ENCODE data around the gene CST1.

Gene CST1

DNA sequence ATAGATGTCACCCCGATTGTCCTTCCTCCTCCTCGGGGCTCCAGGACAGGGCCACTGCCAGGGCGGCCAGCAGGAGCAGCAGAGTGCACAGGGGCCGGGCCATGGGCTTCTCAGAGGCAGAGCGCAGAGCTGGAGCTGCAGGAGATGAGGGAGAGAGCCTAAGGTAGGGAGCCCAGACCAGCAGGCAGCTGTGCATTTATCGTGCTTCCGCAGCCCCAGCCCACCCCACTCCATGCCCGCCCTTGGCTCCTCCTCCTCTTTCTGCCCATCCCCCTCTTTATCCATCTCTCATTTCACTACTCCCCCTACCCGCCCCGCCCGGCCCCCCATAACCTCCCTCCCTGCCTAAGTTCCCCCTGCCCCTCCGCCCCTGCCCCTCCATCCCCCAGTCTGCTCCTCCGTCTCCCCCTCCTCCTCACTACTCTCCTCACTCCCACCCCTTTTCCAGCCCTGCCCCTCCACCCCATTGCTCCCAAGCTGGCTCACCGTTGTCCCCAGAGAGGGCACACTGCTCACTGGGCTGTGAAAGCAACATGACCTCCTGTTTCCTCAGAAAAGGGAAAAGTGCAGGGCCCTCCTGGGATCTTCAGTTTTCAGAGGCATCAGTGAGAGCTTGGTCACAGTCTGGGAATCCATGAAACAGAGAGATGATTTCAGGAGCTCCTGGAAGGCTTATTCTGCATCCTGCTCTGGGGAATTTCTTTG lies 25.5 kb upstream of the CST1 start:
- Histone ChIP-seq H3K4me1 (ENCODE audit: low read length) (no peaks in the 10 kb centered on the region), H4K20me1 (ENCODE audit: insufficient read depth, low read length) (no peaks in the 10 kb centered on the region), H3K9me3 (ENCODE audit: insufficient read depth, low read length) (no peaks in the 10 kb centered on the region), H3K9ac (ENCODE audit: low read length) (no peak overlapping the region), H2AFZ (ENCODE audit: low read depth, low read length) (no peak overlapping the region), H3K4me3 (ENCODE audit: low read length) (no peak overlapping the region), H3K27ac (ENCODE audit: low read length) (no peak overlapping the region), H3K36me3 (replicated peaks; ENCODE audit: low read depth, low read length) (no peaks in the 10 kb centered on the region), H3K27me3 (ENCODE audit: low read depth, low read length) (peaks cover 10% of the 10 kb centered on the region; the same call in 1 of the 2 replicates), H3K4me2 (ENCODE audit: low read length) (no peak overlapping the region), H3K79me2 (ENCODE audit: low read length) (no peaks in the 10 kb centered on the region)
- TF ChIP-seq, protein P1, sequence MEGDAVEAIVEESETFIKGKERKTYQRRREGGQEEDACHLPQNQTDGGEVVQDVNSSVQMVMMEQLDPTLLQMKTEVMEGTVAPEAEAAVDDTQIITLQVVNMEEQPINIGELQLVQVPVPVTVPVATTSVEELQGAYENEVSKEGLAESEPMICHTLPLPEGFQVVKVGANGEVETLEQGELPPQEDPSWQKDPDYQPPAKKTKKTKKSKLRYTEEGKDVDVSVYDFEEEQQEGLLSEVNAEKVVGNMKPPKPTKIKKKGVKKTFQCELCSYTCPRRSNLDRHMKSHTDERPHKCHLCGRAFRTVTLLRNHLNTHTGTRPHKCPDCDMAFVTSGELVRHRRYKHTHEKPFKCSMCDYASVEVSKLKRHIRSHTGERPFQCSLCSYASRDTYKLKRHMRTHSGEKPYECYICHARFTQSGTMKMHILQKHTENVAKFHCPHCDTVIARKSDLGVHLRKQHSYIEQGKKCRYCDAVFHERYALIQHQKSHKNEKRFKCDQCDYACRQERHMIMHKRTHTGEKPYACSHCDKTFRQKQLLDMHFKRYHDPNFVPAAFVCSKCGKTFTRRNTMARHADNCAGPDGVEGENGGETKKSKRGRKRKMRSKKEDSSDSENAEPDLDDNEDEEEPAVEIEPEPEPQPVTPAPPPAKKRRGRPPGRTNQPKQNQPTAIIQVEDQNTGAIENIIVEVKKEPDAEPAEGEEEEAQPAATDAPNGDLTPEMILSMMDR (IDR thresholded peaks at IDR 0.05; ENCODE audit: low read depth, low read length) = no peak
- no peak for TF ChIP-seq EZH2phosphoT487 (IDR thresholded peaks at IDR 0.05; ENCODE audit: low read depth)

DNA sequence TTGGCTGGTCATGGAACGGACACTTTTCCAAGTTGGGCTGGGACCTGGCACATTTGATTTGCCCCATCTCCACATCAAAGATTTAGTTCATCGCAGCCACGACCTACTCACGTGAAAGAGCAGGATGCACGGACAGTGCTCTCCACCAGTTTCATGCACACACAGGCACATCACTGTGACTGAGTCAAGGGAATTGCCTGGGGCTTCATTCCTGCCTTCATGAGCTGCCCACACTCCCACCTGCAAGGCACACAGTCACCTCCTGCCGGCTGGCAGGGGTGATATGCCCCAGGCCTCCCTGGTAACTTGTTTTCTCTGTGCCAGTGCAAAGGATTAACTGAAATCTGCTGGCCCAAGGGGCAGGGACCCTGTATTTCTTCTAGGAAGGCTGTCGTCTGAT lies 23.3 kb upstream of the CST1 start:
- TF ChIP-seq, protein P1 (IDR thresholded peaks at IDR 0.05; ENCODE audit: low read depth, low read length) = no peak
- no peak for TF ChIP-seq EZH2phosphoT487 (IDR thresholded peaks at IDR 0.05; ENCODE audit: low read depth)

DNA sequence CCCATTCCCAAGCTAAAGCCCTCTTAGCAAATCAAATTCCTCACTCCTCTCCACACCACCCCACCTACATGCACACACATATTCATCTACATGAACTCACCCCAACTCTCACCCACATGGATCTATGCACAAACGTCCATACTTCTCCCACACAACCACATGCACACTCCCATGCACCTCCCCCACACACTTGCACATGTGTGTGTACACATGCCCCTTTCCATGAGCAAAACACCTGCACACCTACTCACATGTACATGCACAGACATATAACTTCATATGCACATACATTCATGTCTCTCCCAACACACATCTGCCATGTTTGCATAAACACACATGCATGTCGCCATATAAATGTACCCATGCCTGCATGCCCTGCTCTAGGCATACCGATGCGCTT lies 22.8 kb upstream of the CST1 start:
- Histone ChIP-seq H2AFZ (ENCODE audit: low read depth, low read length) (no peak overlapping the region), H3K4me1 (ENCODE audit: low read length) (no peaks in the 10 kb centered on the region), H3K9me3 (ENCODE audit: insufficient read depth, low read length) (no peaks in the 10 kb centered on the region), H3K36me3 (replicated peaks; ENCODE audit: low read depth, low read length) (no peaks in the 10 kb centered on the region), H3K4me3 (ENCODE audit: low read length) (no peak overlapping the region), H3K27ac (ENCODE audit: low read length) (no peak overlapping the region), H3K27me3 (ENCODE audit: low read depth, low read length) (peaks cover 10% of the 10 kb centered on the region; the same call in 1 of the 2 replicates), H3K9ac (ENCODE audit: low read length) (no peak overlapping the region), H3K4me2 (ENCODE audit: low read length) (no peak overlapping the region), H3K79me2 (ENCODE audit: low read length) (no peaks in the 10 kb centered on the region), H4K20me1 (ENCODE audit: insufficient read depth, low read length) (no peaks in the 10 kb centered on the region)
- TF ChIP-seq, protein P1 (IDR thresholded peaks at IDR 0.05; ENCODE audit: low read depth, low read length) = no peak
- TF ChIP-seq EZH2phosphoT487 (IDR thresholded peaks at IDR 0.05; ENCODE audit: low read depth) = no peak

More for the DNA sequence above, 23.3 kb upstream of the CST1 start:
- Histone ChIP-seq H3K27ac (ENCODE audit: low read length) (no peak overlapping the region), H3K4me1 (ENCODE audit: low read length) (no peaks in the 10 kb centered on the region), H3K4me3 (ENCODE audit: low read length) (no peak overlapping the region), H3K9me3 (ENCODE audit: insufficient read depth, low read length) (no peaks in the 10 kb centered on the region), H2AFZ (ENCODE audit: low read depth, low read length) (no peak overlapping the region), H4K20me1 (ENCODE audit: insufficient read depth, low read length) (no peaks in the 10 kb centered on the region), H3K79me2 (ENCODE audit: low read length) (no peaks in the 10 kb centered on the region), H3K9ac (ENCODE audit: low read length) (no peak overlapping the region), H3K36me3 (replicated peaks; ENCODE audit: low read depth, low read length) (no peaks in the 10 kb centered on the region), H3K4me2 (ENCODE audit: low read length) (no peak overlapping the region), H3K27me3 (ENCODE audit: low read depth, low read length) (peaks cover 10% of the 10 kb centered on the region; the same call in 1 of the 2 replicates)

DNA sequence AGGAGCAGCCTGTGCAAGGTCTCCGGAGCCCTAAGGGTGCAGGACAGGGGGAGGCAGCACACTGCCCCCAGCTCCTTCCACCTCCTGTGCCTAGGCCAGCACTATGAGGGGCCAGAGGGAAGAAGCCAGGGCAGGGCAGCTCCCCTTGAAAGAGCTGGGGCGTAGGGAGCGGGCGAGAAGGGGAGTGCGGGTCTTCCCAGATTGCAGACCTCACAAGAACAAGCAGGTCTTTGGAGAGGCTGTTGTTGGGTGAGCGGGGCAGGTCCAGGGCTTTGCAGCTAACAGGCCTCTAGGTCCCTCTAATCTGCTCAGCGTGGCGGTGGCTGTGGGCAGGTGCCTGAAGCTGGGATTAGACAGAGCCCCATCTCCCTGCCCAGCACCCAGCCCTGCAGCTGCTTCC lies 22.4 kb upstream of the CST1 start:
- no peak overlapping the region for H3K4me2 ChIP-seq (ENCODE audit: low read length)
- no peaks in the 10 kb centered on the region for H3K79me2 ChIP-seq (ENCODE audit: low read length)
- no peak overlapping the region for H3K9ac ChIP-seq (ENCODE audit: low read length)
- H3K27ac ChIP-seq (ENCODE audit: low read length) = no peak overlapping the region
- H3K4me3 ChIP-seq (ENCODE audit: low read length) = no peak overlapping the region
- no peak for TF ChIP-seq EZH2phosphoT487 (IDR thresholded peaks at IDR 0.05; ENCODE audit: low read depth)
- TF ChIP-seq, protein P1 (IDR thresholded peaks at IDR 0.05; ENCODE audit: low read depth, low read length) = no peak
- no peaks in the 10 kb centered on the region for H3K9me3 ChIP-seq (ENCODE audit: insufficient read depth, low read length)
- H2AFZ ChIP-seq (ENCODE audit: low read depth, low read length) = no peak overlapping the region
- no peaks in the 10 kb centered on the region for H3K4me1 ChIP-seq (ENCODE audit: low read length)
- H3K27me3 ChIP-seq (ENCODE audit: low read depth, low read length) = peaks cover 10% of the 10 kb centered on the region; the same call in 1 of the 2 replicates
- H4K20me1 ChIP-seq (ENCODE audit: insufficient read depth, low read length) = no peaks in the 10 kb centered on the region
- H3K36me3 ChIP-seq (replicated peaks; ENCODE audit: low read depth, low read length) = no peaks in the 10 kb centered on the region

Data from OCI-LY3 (cell line).